Colonic mucosa (tissue), 4 donors: ENCODE data around the gene PSMA8. TPM values are rescaled to one million over a fixed set of nuclear protein-coding genes. Genes with fewer than 3 reads are reported as not detected.

ENCODE experiments used
- DNase-seq: peaks from one replicate; pipeline ENCODE4 v3.0.0-alpha.2; 2020
- H3K27ac ChIP-seq: fragments of 200-600 bp; one replicate; pipeline ENCODE4 v1.8.0; 2021
- H3K27me3 ChIP-seq: fragments of 200-600 bp; one replicate; pipeline ENCODE4 v1.8.0; 2021
- H3K36me3 ChIP-seq: fragments of 200-600 bp; one replicate; pipeline ENCODE4 v1.8.0; 2021
- H3K4me1 ChIP-seq: fragments of 200-600 bp; one replicate; pipeline ENCODE4 v1.8.0; 2021; ENCODE audit warnings: mild to moderate bottlenecking
- H3K4me3 ChIP-seq: fragments of 200-600 bp; one replicate; pipeline ENCODE4 v1.8.0; 2021
- H3K9ac ChIP-seq, 2 donors: one replicate each; pipeline ENCODE4 v1.7.0; 2013; ENCODE audit warnings: control low read depth in 2 of 2, low read depth in 2 of 2, low read length in 2 of 2
- H3K9me3 ChIP-seq: fragments of 200-600 bp; one replicate; pipeline ENCODE4 v1.8.0; 2021
- CTCF ChIP-seq: fragments of 200-600 bp; IDR thresholded peaks from one replicate; pipeline ENCODE4 v1.8.0; 2022; ENCODE audit warnings: antibody characterized with exemption, mild to moderate bottlenecking
- intact Hi-C: fragments of 100-400 bp; cut with DNase I; formaldehyde crosslinking; loops from one replicate; pipeline ENCODE4 v1.14.1; 2022
- total RNA-seq, 2 donors: library from RNA; stranded (reverse); fragmentation: NEBNext Ultra II Directional in 1 of 2; extraction: Animal tissue kit (Norgen Biotek cat#: 25700) in 1 of 2; gene quantifications; one replicate each; pipeline ENCODE4 v1.2.1, GENCODE V29; 2021
- donor health status: healthy.
- donor health status: DM: no; HTN: no; CAD: no.
- donor health status: DM: no; HTN: no; CAD: no.

PSMA8 gene
- total RNA-seq, 2 donors from 2014 or later, result not detected

- H3K9me3 ChIP-seq, result no peaks in the 10 kb centered on the region
- DNase-seq, result peak; percentile 95
- H3K27me3 ChIP-seq, result no peaks in the 10 kb centered on the region
- no peaks in the 10 kb centered on the region for H3K36me3 ChIP-seq
- peak within 1 kb of the TSS; percentile 73 for H3K4me3 ChIP-seq
- no peak for TF ChIP-seq CTCF
- H3K9ac ChIP-seq, result peak within 1 kb of the TSS; percentile 94 to 95
- H3K4me1 ChIP-seq, result peaks cover 7% of the 10 kb centered on the region
- intact Hi-C loops, result loop anchor here (10.0 kb wide), 1 partner anchor 134 kb away; the partner anchor contains the start of gene TAF4B
- peak within 1 kb of the TSS; percentile 95 for H3K27ac ChIP-seq
These were observed 43.3 kb upstream of the PSMA8 start, which contains the start of gene SS18 for GRCh38 chr18:26090130-26091046. SS18 (minus strand) TSS chr18:26090613; CDS start chr18:26090569, 44 bp downstream.

GRCh38 chr18:26091047-26091630, 42.5 kb upstream of the PSMA8 start:
- no peak for TF ChIP-seq CTCF

GRCh38 chr18:26096852-26097251, 36.8 kb upstream of the PSMA8 start:
- Histone ChIP-seq H3K27ac (no peak overlapping the region), H3K36me3 (no peaks in the 10 kb centered on the region), H3K9me3 (no peaks in the 10 kb centered on the region), H3K4me3 (no peak overlapping the region), H3K27me3 (no peaks in the 10 kb centered on the region), H3K4me1 (no peaks in the 10 kb centered on the region), H3K9ac (no peak overlapping the region)
- intact Hi-C loops, result loop anchor here (10.0 kb wide), 1 partner anchor 128 kb away; the partner anchor contains the start of gene TAF4B
- no peak for TF ChIP-seq CTCF
- DNase-seq, result no peak

More at GRCh38 chr18:26091047-26091630, 42.5 kb upstream of the PSMA8 start:
- intact Hi-C loops, result loop anchor here (10.0 kb wide), 1 partner anchor 134 kb away; the partner anchor contains the start of gene TAF4B
- peak overlapping the region; percentile 95 for H3K27ac ChIP-seq
- no peaks in the 10 kb centered on the region for H3K27me3 ChIP-seq
- H3K4me3 ChIP-seq, result peak overlapping the region; percentile 73
- H3K4me1 ChIP-seq, result peaks cover 7% of the 10 kb centered on the region
- H3K9me3 ChIP-seq, result no peaks in the 10 kb centered on the region
- peak overlapping the region; percentile 76 to 94 for H3K9ac ChIP-seq
- no peaks in the 10 kb centered on the region for H3K36me3 ChIP-seq
- DNase-seq, result peak; percentile 74

GRCh38 chr18:26097563-26097962, 36.1 kb upstream of the PSMA8 start:
- Histone ChIP-seq H3K4me3 (no peak overlapping the region), H3K9me3 (no peaks in the 10 kb centered on the region), H3K4me1 (no peaks in the 10 kb centered on the region), H3K9ac (no peak overlapping the region), H3K27ac (no peak overlapping the region), H3K36me3 (no peaks in the 10 kb centered on the region), H3K27me3 (no peaks in the 10 kb centered on the region)
- TF ChIP-seq CTCF, result no peak
- no peak for DNase-seq
- intact Hi-C loops, result loop anchor here (10.0 kb wide), 1 partner anchor 127 kb away; the partner anchor contains the start of gene TAF4B

- intact Hi-C loops, result no loop called here
- H3K9ac ChIP-seq, result no peak overlapping the region
- DNase-seq, result no peak
- H3K9me3 ChIP-seq, result no peaks in the 10 kb centered on the region
- no peaks in the 10 kb centered on the region for H3K4me1 ChIP-seq
- H3K27ac ChIP-seq, result no peak overlapping the region
- TF ChIP-seq CTCF, result no peak
- no peaks in the 10 kb centered on the region for H3K27me3 ChIP-seq
- H3K4me3 ChIP-seq, result no peak overlapping the region
- no peaks in the 10 kb centered on the region for H3K36me3 ChIP-seq
These were observed 30.1 kb upstream of the PSMA8 start for GRCh38 chr18:26103579-26103978.
